ENCODE measurements around the gene RNF8. TPM values are rescaled to one million over a fixed set of nuclear protein-coding genes. Genes with fewer than 3 reads are reported as not detected.

Gene RNF8
- total and polyA plus RNA-seq, 2 donors (not counting 3 experiments of a cell fraction or from before 2014, with no cell fraction given), result 16.6 to 27.3 TPM

GRCh38 chr6:37417393-37417792, 63.6 kb downstream of the RNF8 start:
- Histone ChIP-seq H3K4me3 (replicated peaks in 1 of 3; ENCODE audit: insufficient read depth in 1 of 3, low read depth in 1 of 3, low read length in 3 of 3) (no peak overlapping the region), H3K9me3 (replicated peaks; ENCODE audit: control insufficient read depth, insufficient read depth, low read length) (no peaks in the 10 kb centered on the region), H3K36me3 (ENCODE audit: control insufficient read depth in 2 of 2, extremely low read depth in 1 of 2, insufficient read depth in 2 of 2, low read length in 2 of 2) (no peaks in the 10 kb centered on the region), H3K79me2 (ENCODE audit: control insufficient read depth, insufficient read depth, low read length) (no peaks in the 10 kb centered on the region), H3K9me1 (replicated peaks; ENCODE audit: control insufficient read depth, extremely low read depth, insufficient read depth, low read length) (no peaks in the 10 kb centered on the region), H4K20me1 (replicated peaks; ENCODE audit: control insufficient read depth, extremely low read depth, insufficient read depth, low read length) (no peaks in the 10 kb centered on the region), H2AFZ (ENCODE audit: low read depth, low read length) (no peak overlapping the region), H3K4me2 (ENCODE audit: insufficient read depth, low read length) (no peak overlapping the region), H3K4me1 (ENCODE audit: control insufficient read depth, extremely low read depth, insufficient read depth, low read length) (no peaks in the 10 kb centered on the region), H3K27me3 (ENCODE audit: control insufficient read depth in 2 of 2, insufficient read depth in 2 of 2, low read length in 2 of 2) (no peaks in the 10 kb centered on the region), H3K27ac (ENCODE audit: insufficient read depth, low read depth, low read length) (no peak overlapping the region), H3K9ac (replicated peaks; ENCODE audit: extremely low read depth, insufficient read depth, low read length) (no peak overlapping the region)
- DNase-seq (ENCODE audit: low read depth, low spot score), result no peak
- no peak for TF ChIP-seq EZH2 (IDR thresholded peaks at IDR 0.05; ENCODE audit: borderline replicate concordance, low read depth, low read length, severe bottlenecking)
- no peak for TF ChIP-seq CTCF (IDR thresholded peaks at IDR 0.05; ENCODE audit: extremely low read depth in 1 of 2, insufficient read depth in 1 of 2, low read depth in 1 of 2, low read length in 2 of 2)
- TF ChIP-seq GATA2 (IDR thresholded peaks at IDR 0.05; ENCODE audit: insufficient read depth, insufficient read length, low read depth, low read length), result no peak
- TF ChIP-seq FOS (IDR thresholded peaks at IDR 0.05; ENCODE audit: borderline replicate concordance, insufficient read depth, low read length), result no peak
- TF ChIP-seq JUN (IDR thresholded peaks at IDR 0.05; ENCODE audit: borderline replicate concordance, insufficient read depth, insufficient read length, low read depth), result no peak
- no peak for TF ChIP-seq POLR2A (IDR thresholded peaks at IDR 0.05; ENCODE audit: low read depth, low read length)
- TF ChIP-seq MYC (IDR thresholded peaks at IDR 0.05; ENCODE audit: low read depth, low read length), result no peak
- TF ChIP-seq POLR2AphosphoS5 (IDR thresholded peaks at IDR 0.05; ENCODE audit: insufficient read depth, low read depth, low read length), result no peak
- TF ChIP-seq MAX (IDR thresholded peaks at IDR 0.05; ENCODE audit: insufficient read depth, insufficient read length), result no peak
- no TSS peak for BruUV-seq (replicated peaks)
- POLR2A ChIA-PET, result no interaction called here
- dilution Hi-C loops (cut with MboI; ENCODE audit: extremely low pct_ligation_motif_present, low sequenced_read_pairs) (no loop called here), intact Hi-C loops (cut with micrococcal nuclease) (no loop called here)
- FAIRE-seq, result no peak
- CTCF ChIA-PET, result no interaction called here
